ENCODE measurements around the gene ARHGEF5.
"Not testable (repeated sequence)": the region's sequence is repeated elsewhere in the genome, so short reads cannot be mapped to it uniquely, and the experiment has no call there.

The ARHGEF5 gene

DNA sequence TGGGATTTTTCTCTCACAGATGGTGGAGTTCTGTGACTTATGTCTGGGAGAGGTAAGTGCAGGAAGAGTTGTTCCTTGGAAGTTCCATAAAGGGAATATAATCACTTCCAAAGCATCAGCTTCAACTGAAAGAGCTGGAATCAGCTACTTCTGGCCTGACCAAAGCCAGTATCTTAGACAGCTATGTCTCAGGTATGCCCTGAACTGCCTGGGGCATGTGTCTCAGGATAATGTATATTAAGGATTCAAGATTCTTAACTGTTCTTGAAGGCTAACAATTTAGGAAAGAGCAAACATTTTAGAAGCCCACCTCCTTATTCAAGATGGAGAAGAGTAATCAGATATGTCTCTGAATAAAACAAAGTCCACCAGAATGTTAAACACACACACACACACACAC, 60.7 kb downstream of the ARHGEF5 start:
- TF ChIP-seq, protein P1, sequence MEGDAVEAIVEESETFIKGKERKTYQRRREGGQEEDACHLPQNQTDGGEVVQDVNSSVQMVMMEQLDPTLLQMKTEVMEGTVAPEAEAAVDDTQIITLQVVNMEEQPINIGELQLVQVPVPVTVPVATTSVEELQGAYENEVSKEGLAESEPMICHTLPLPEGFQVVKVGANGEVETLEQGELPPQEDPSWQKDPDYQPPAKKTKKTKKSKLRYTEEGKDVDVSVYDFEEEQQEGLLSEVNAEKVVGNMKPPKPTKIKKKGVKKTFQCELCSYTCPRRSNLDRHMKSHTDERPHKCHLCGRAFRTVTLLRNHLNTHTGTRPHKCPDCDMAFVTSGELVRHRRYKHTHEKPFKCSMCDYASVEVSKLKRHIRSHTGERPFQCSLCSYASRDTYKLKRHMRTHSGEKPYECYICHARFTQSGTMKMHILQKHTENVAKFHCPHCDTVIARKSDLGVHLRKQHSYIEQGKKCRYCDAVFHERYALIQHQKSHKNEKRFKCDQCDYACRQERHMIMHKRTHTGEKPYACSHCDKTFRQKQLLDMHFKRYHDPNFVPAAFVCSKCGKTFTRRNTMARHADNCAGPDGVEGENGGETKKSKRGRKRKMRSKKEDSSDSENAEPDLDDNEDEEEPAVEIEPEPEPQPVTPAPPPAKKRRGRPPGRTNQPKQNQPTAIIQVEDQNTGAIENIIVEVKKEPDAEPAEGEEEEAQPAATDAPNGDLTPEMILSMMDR (IDR thresholded peaks at IDR 0.05; ENCODE audit: control insufficient read depth, extremely low read depth, insufficient read depth), result no peak
- no peak overlapping the region for H3K4me3 ChIP-seq (ENCODE audit: low read depth, low read length)
- DNase-seq (ENCODE audit: low read depth), result no peak

DNA sequence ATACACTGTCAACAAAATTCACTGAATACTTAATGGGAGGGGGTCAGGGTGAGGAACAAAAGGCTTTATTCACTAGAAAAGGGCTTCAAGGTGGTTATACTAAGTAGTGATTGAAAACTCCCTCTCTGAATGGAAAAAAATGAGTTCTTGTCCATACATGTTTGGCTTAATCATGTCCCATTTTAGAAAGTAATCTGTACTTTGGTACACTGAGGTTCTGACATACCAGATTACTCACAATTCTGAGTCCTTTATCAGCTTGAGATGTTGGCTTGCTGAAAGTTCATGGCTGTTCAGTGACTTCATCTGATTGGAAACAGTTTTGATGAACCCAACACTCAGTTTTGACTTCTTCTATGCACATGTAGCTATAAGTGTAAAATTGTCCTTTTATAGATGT, 61.1 kb downstream of the ARHGEF5 start:
- TF ChIP-seq, protein P1 (IDR thresholded peaks at IDR 0.05; ENCODE audit: control insufficient read depth, extremely low read depth, insufficient read depth), result no peak
- DNase-seq (ENCODE audit: low read depth), result no peak
- H3K4me3 ChIP-seq (ENCODE audit: low read depth, low read length), result no peak overlapping the region

DNA sequence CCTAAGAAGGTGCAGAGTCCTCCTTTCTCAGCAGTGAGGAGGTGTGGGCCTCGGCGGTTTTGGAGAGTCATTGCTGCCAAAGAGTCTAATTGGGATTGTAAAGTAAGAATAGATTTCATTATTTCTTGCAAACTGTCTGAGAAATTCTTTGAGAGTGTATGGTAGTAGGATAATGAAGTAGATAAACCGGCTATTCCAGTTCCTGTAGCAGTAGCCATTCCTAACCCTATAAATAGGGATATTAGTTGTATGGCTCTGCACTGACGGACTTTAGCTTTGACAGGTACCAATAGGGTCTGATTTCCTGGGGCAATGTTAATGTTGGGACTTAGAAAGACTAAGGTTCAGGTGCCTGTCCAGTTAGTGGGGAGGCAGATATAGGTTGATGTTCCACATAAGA, 63.7 kb downstream of the ARHGEF5 start:
- H3K4me3 ChIP-seq (ENCODE audit: low read depth, low read length), result not testable (repeated sequence)
- DNase-seq (ENCODE audit: low read depth), result peak; percentile 4

DNA sequence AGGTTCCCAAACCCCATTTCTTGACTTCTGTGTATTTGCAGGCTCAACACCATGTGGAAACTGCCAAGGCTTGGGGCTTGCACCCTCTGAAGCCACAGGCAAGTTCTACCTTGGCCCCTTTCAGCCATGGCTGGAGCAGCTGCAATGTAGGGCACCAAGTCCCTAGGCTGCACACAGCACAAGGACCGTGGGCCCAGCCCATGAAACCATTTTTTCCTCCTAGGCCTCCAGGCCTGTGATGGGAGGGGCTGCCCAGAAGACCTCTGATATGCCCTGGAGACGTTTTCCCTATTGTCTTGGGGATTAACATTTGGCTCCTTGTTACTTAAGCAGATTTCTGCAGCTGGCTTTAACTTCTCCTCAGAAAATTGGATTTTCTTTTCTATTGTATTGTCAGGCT, 72.3 kb downstream of the ARHGEF5 start:
- not testable (repeated sequence) for H3K4me3 ChIP-seq (ENCODE audit: low read depth, low read length); DNase-seq (ENCODE audit: low read depth)

DNA sequence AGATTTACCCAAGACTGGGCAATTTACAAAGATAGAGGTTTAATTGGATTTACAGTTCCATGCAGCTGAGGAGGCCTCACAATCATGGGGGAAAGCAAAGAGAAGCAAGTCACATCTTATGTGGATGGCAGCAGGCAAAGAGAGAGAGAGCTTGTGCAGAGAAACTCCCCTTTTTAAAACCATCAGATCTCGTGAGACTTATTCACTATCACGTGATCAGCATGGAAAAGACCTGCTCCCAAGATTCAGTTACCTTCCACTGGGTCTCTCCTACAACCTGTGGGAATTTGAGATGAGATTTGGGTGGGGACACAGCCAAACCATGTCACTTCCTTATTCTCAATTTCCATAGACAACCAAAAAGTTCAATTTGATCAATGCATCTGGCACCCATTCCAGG, 73.2 kb downstream of the ARHGEF5 start:
- DNase-seq (ENCODE audit: low read depth), result no peak
- TF ChIP-seq, protein P1 (IDR thresholded peaks at IDR 0.05; ENCODE audit: control insufficient read depth, extremely low read depth, insufficient read depth), result no peak
- H3K4me3 ChIP-seq (ENCODE audit: low read depth, low read length), result no peak overlapping the region

Data from LNCaP clone FGC (cell line).